Esophagus squamous epithelium (tissue), 5 donors: ENCODE data around the gene UMODL1. TPM values are rescaled to one million over a fixed set of nuclear protein-coding genes. Genes with fewer than 3 reads are reported as not detected.

Source experiments
- DNase-seq: peaks from one replicate; lab custom pipeline; 2025; lab: John Stamatoyannopoulos, UW
- H3K27ac ChIP-seq, 4 donors: fragments of 200-600 bp; sonication (generic); one replicate each; pipeline ENCODE4 v1.5.1; 2016 to 2019; ENCODE audit warnings: mild to moderate bottlenecking in 1 of 4
- H3K27me3 ChIP-seq, 4 donors: fragments of 200-600 bp; sonication (generic); 1 replicate in 3 of 4; 2 replicates in 1 of 4; pipeline versions ENCODE4 v1.5.1 to v1.6.0; 2017 to 2021; ENCODE audit warnings: antibody characterized with exemption in 1 of 4
- H3K36me3 ChIP-seq, 3 donors: fragments of 200-600 bp; sonication (generic); one replicate each; pipeline ENCODE4 v1.5.1; 2016 to 2019
- H3K4me1 ChIP-seq, 3 donors: fragments of 200-600 bp; sonication (generic); one replicate each; pipeline ENCODE4 v1.5.1; 2017 to 2019
- H3K4me3 ChIP-seq, 4 donors: fragments of 200-600 bp; sonication (generic); 1 replicate in 3 of 4; 2 replicates in 1 of 4; pipeline ENCODE4 v1.5.1; 2016 to 2019; ENCODE audit warnings: mild to moderate bottlenecking in 2 of 4, moderate library complexity in 1 of 4
- H3K9me3 ChIP-seq, 3 donors: fragments of 200-600 bp; sonication (generic); one replicate each; pipeline ENCODE4 v1.5.1; 2016 to 2019
- CTCF ChIP-seq, 6 experiments: fragments of 450-650 bp in 4 of 6; fragments of 200-600 bp in 2 of 6; sonication (generic) in 2 of 6; IDR thresholded peaks; one replicate each; pipeline ENCODE4 v1.5.1; 2016 to 2019; ENCODE audit warnings: antibody characterized with exemption in 6 of 6, mild to moderate bottlenecking in 4 of 6, moderate library complexity in 4 of 6
- POLR2A ChIP-seq, 4 donors: fragments of 450-650 bp; IDR thresholded peaks; one replicate each; pipeline ENCODE4 v1.6.1; 2017; ENCODE audit warnings: antibody characterized with exemption in 4 of 4, mild to moderate bottlenecking in 4 of 4, moderate library complexity in 3 of 4
- WGBS, 2 donors: methylation state at CpG; one replicate each; pipeline ENCODE4 v1.1.5; 2018; 5-methylcytosine and 5-hydroxymethylcytosine counted together
- intact Hi-C: fragments of 100-400 bp; cut with DNase I; formaldehyde crosslinking; loops from one replicate; pipeline ENCODE4 v1.15.0; 2022
- total RNA-seq, 4 donors: library from RNA; depleted of rRNA; stranded (reverse); fragments of >200 nt; gene quantifications; one replicate each; pipeline ENCODE4 v1.1.0, GENCODE V29; 2016
- donor health status: DM: yes; HTN: yes; CAD: no.

The UMODL1 gene
- total RNA-seq, 4 donors from 2014 or later: not detected

- no peak for TF ChIP-seq CTCF (IDR thresholded peaks at IDR 0.05)
- no peak for TF ChIP-seq POLR2A (IDR thresholded peaks at IDR 0.05)
- H3K27me3 ChIP-seq: peaks cover 0 to 22% (median 0%) of the 10 kb centered on the region in 4 donors
- no peak for DNase-seq
- H3K27ac ChIP-seq: peak overlapping the region; percentile 15 to 60 (median 18)
- no peaks in the 10 kb centered on the region for H3K36me3 ChIP-seq
- no peak overlapping the region for H3K4me3 ChIP-seq
- peaks cover 0 to 12% (median 4%) of the 10 kb centered on the region in 3 donors for H3K4me1 ChIP-seq
- intact Hi-C loops: no loop called here
- no peaks in the 10 kb centered on the region for H3K9me3 ChIP-seq
- 33 to 43% methylated on average over 13 to 14 of the region's 14 CpGs for WGBS, 2 donors
Measured at GRCh38 chr21:42171091-42172053, 100.3 kb downstream of the UMODL1 start.

GRCh38 chr21:42172596-42173483 is 101.7 kb downstream of the UMODL1 start:
- Histone ChIP-seq H3K4me1 (peaks cover 0 to 12% (median 4%) of the 10 kb centered on the region in 3 donors), H3K27ac (no peak overlapping the region), H3K4me3 (no peak overlapping the region), H3K9me3 (no peaks in the 10 kb centered on the region), H3K36me3 (no peaks in the 10 kb centered on the region), H3K27me3 (peaks cover 0 to 23% (median 0%) of the 10 kb centered on the region in 4 donors)
- WGBS, 2 donors: 86 to 90% methylated on average over 13 to 28 of the region's 40 CpGs
- intact Hi-C loops: no loop called here
- DNase-seq: no peak
- no peak for TF ChIP-seq CTCF (IDR thresholded peaks at IDR 0.05)
- no peak for TF ChIP-seq POLR2A (IDR thresholded peaks at IDR 0.05)

- 83% methylated on average over 4 of the region's 4 CpGs; no CpG with 5 or more reads in 1 of the 2 donors for WGBS, 2 donors
- Histone ChIP-seq H3K4me1 (peaks cover 0 to 12% (median 4%) of the 10 kb centered on the region in 3 donors), H3K27me3 (peaks cover 0 to 29% (median 0%) of the 10 kb centered on the region in 4 donors), H3K27ac (no peak overlapping the region), H3K9me3 (no peaks in the 10 kb centered on the region), H3K4me3 (no peak overlapping the region), H3K36me3 (no peaks in the 10 kb centered on the region)
- no peak for TF ChIP-seq POLR2A (IDR thresholded peaks at IDR 0.05)
- intact Hi-C loops: no loop called here
- no peak for DNase-seq
Measured at GRCh38 chr21:42174173-42174572, 103.1 kb downstream of the UMODL1 start.

- H3K27ac ChIP-seq: no peak overlapping the region
- no peak for DNase-seq
- no peaks in the 10 kb centered on the region for H3K36me3 ChIP-seq
- intact Hi-C loops: no loop called here
- WGBS, 2 donors: 83 to 88% methylated on average over 5 to 6 of the region's 6 CpGs
- H3K4me1 ChIP-seq: peaks cover 0 to 12% (median 4%) of the 10 kb centered on the region in 3 donors
- H3K27me3 ChIP-seq: peaks cover 0 to 29% (median 0%) of the 10 kb centered on the region in 4 donors
- no peaks in the 10 kb centered on the region for H3K9me3 ChIP-seq
- H3K4me3 ChIP-seq: no peak overlapping the region
- TF ChIP-seq CTCF (IDR thresholded peaks at IDR 0.05) (no peak), POLR2A (IDR thresholded peaks at IDR 0.05) (no peak)
Measured at GRCh38 chr21:42175110-42175710, 104.1 kb downstream of the UMODL1 start.

GRCh38 chr21:42176859-42177258 is 105.7 kb downstream of the UMODL1 start:
- intact Hi-C loops: no loop called here
- peaks cover 0 to under 1% (median 0%) of the 10 kb centered on the region in 3 donors for H3K4me1 ChIP-seq
- no peak for DNase-seq
- H3K9me3 ChIP-seq: no peaks in the 10 kb centered on the region
- H3K4me3 ChIP-seq: no peak overlapping the region
- TF ChIP-seq POLR2A (IDR thresholded peaks at IDR 0.05) (no peak), CTCF (IDR thresholded peaks at IDR 0.05) (no peak)
- H3K27ac ChIP-seq: no peak overlapping the region
- H3K36me3 ChIP-seq: no peaks in the 10 kb centered on the region
- 55 to 59% methylated on average over 3 of the region's 3 CpGs for WGBS, 2 donors
- peaks cover 0 to 29% (median 0%) of the 10 kb centered on the region in 4 donors for H3K27me3 ChIP-seq
